Tibial nerve (tissue), 4 donors: ENCODE data around the gene IL20RB.

Experiments used
- CTCF ChIP-seq, 5 experiments: fragments of 200-600 bp in 3 of 5; fragments of 450-650 bp in 2 of 5; sonication (generic) in 3 of 5; IDR thresholded peaks; one replicate each; pipeline ENCODE4 v1.5.1; 2016 to 2019; ENCODE audit warnings: antibody characterized with exemption in 5 of 5, mild to moderate bottlenecking in 3 of 5, moderate library complexity in 2 of 5
- EP300 ChIP-seq, 2 donors: sonication (generic); formaldehyde crosslinking; IDR thresholded peaks; one replicate each; pipeline ENCODE4 v1.6.1; 2017; ENCODE audit warnings: antibody characterized with exemption in 2 of 2, mild to moderate bottlenecking in 1 of 2
- POLR2A ChIP-seq, 2 donors: fragments of 450-650 bp; IDR thresholded peaks; one replicate each; pipeline ENCODE4 v1.6.1; 2017; ENCODE audit warnings: antibody characterized with exemption in 2 of 2, mild to moderate bottlenecking in 2 of 2, moderate library complexity in 2 of 2

- TF ChIP-seq CTCF (IDR thresholded peaks at IDR 0.05), result no peak
- TF ChIP-seq POLR2A (IDR thresholded peaks at IDR 0.05), result no peak
- no peak for TF ChIP-seq EP300 (IDR thresholded peaks at IDR 0.05)
Observed at GRCh38 chr3:136946978-136947377, 10.8 kb upstream of the IL20RB start.
